T-helper 1 cell treated with Interleukin-12 subunit alpha and Interleukin-12 subunit beta and Interleukin-4 antibody, amounts not matched to agents 30 μg/mL and 1 μg/mL, for 36 hours (primary cell): Measurements from ENCODE around the gene PPP1R7.

Experiments used
- H3K27ac Mint-ChIP-seq: one replicate; pipeline ENCODE4 v1.8.0; 2021; ENCODE audit warnings: mild to moderate bottlenecking, mixed read lengths
- H3K27me3 Mint-ChIP-seq: one replicate; pipeline ENCODE4 v1.8.0; 2021; ENCODE audit warnings: low read depth, mixed read lengths
- H3K36me3 Mint-ChIP-seq: one replicate; pipeline ENCODE4 v1.8.0; 2021; ENCODE audit warnings: low read depth, mixed read lengths
- H3K4me1 Mint-ChIP-seq: one replicate; pipeline ENCODE4 v1.8.0; 2021; ENCODE audit warnings: low read depth, mixed read lengths
- H3K4me3 Mint-ChIP-seq: one replicate; pipeline ENCODE4 v1.8.0; 2021; ENCODE audit warnings: mild to moderate bottlenecking, moderate library complexity, mixed read lengths
- H3K9me3 Mint-ChIP-seq: one replicate; pipeline ENCODE4 v1.8.0; 2021; ENCODE audit warnings: mixed read lengths

The PPP1R7 gene

GRCh38 chr2:241157841-241158545 lies 7.7 kb downstream of the PPP1R7 start:
- peaks cover 8% of the 10 kb centered on the region for H3K4me1 Mint-ChIP-seq
- no peaks in the 10 kb centered on the region for H3K9me3 Mint-ChIP-seq
- peaks cover 34% of the 10 kb centered on the region for H3K36me3 Mint-ChIP-seq
- no peak overlapping the region for H3K4me3 Mint-ChIP-seq
- H3K27me3 Mint-ChIP-seq = no peaks in the 10 kb centered on the region
- H3K27ac Mint-ChIP-seq = no peak overlapping the region

- no peaks in the 10 kb centered on the region for H3K9me3 Mint-ChIP-seq
- H3K27me3 Mint-ChIP-seq = no peaks in the 10 kb centered on the region
- H3K4me1 Mint-ChIP-seq = peaks cover 2% of the 10 kb centered on the region
- H3K4me3 Mint-ChIP-seq = no peak overlapping the region
- H3K27ac Mint-ChIP-seq = no peak overlapping the region
- H3K36me3 Mint-ChIP-seq = peaks cover 32% of the 10 kb centered on the region
These were observed 8.3 kb downstream of the PPP1R7 start for GRCh38 chr2:241158546-241158900.

DNA sequence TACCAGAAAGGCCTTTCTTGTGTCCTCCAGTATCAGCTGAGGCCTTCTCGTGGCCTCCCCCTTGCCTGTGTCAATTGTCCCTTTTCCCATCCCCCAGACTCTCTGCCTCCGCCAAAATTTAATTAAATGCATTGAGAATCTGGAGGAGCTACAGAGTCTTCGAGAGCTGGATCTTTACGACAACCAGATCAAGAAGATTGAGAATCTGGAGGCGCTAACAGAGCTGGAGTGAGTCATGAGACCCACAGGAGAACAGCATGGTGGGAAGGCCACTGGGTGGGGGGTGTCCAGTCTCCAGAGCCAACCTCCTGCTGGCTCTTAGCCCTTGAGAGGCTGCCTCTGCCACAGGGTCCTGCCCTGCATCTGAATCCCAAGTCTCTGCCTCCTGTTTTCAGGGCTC lies 8.8 kb downstream of the PPP1R7 start:
- Mint-ChIP-seq H3K36me3 (peaks cover 31% of the 10 kb centered on the region), H3K4me3 (no peak overlapping the region), H3K27me3 (no peaks in the 10 kb centered on the region), H3K4me1 (no peaks in the 10 kb centered on the region), H3K27ac (no peak overlapping the region), H3K9me3 (no peaks in the 10 kb centered on the region)

DNA sequence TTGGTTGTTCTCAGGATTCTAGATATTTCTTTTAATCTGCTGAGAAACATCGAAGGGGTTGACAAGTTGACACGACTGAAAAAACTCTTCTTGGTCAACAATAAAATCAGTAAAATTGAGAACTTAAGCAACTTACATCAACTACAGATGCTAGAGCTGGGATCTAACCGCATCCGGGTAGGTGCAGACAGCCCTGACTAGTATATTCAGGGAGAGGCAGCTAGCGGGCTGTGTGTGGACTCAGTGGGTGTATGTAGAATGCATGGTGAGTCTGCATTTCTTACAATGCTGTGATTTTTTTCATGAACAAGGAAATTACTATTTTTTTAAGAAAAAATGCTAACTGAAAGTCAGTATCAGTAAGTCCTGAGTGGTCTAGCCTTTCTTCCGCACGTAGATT lies 10.1 kb downstream of the PPP1R7 start:
- peaks cover 33% of the 10 kb centered on the region for H3K36me3 Mint-ChIP-seq
- no peaks in the 10 kb centered on the region for H3K9me3 Mint-ChIP-seq
- no peaks in the 10 kb centered on the region for H3K4me1 Mint-ChIP-seq
- no peak overlapping the region for H3K27ac Mint-ChIP-seq
- no peaks in the 10 kb centered on the region for H3K27me3 Mint-ChIP-seq
- H3K4me3 Mint-ChIP-seq = no peak overlapping the region

- H3K36me3 Mint-ChIP-seq = peaks cover 34% of the 10 kb centered on the region
- no peaks in the 10 kb centered on the region for H3K27me3 Mint-ChIP-seq
- H3K9me3 Mint-ChIP-seq = no peaks in the 10 kb centered on the region
- H3K4me3 Mint-ChIP-seq = no peak overlapping the region
- H3K4me1 Mint-ChIP-seq = no peaks in the 10 kb centered on the region
- no peak overlapping the region for H3K27ac Mint-ChIP-seq
These were observed 11.5 kb downstream of the PPP1R7 start for GRCh38 chr2:241161646-241162281.

- H3K4me1 Mint-ChIP-seq = no peaks in the 10 kb centered on the region
- peaks cover 40% of the 10 kb centered on the region for H3K36me3 Mint-ChIP-seq
- no peaks in the 10 kb centered on the region for H3K27me3 Mint-ChIP-seq
- no peak overlapping the region for H3K27ac Mint-ChIP-seq
- no peak overlapping the region for H3K4me3 Mint-ChIP-seq
- no peaks in the 10 kb centered on the region for H3K9me3 Mint-ChIP-seq
These were observed 13.4 kb downstream of the PPP1R7 start for GRCh38 chr2:241163601-241164118.

- Mint-ChIP-seq H3K27ac (no peak overlapping the region), H3K27me3 (no peaks in the 10 kb centered on the region), H3K36me3 (peaks cover 57% of the 10 kb centered on the region)
These were observed 18.1 kb downstream of the PPP1R7 start for GRCh38 chr2:241168366-241168765.

GRCh38 chr2:241173557-241173956 lies 23.3 kb downstream of the PPP1R7 start:
- Mint-ChIP-seq H3K36me3 (peaks cover 47% of the 10 kb centered on the region), H3K4me3 (no peak overlapping the region), H3K27ac (no peak overlapping the region), H3K4me1 (no peaks in the 10 kb centered on the region), H3K9me3 (peaks cover 16% of the 10 kb centered on the region), H3K27me3 (no peaks in the 10 kb centered on the region)

More at GRCh38 chr2:241168366-241168765, 18.1 kb downstream of the PPP1R7 start:
- no peaks in the 10 kb centered on the region for H3K4me1 Mint-ChIP-seq
- H3K4me3 Mint-ChIP-seq = no peak overlapping the region
- H3K9me3 Mint-ChIP-seq = peaks cover 16% of the 10 kb centered on the region

DNA sequence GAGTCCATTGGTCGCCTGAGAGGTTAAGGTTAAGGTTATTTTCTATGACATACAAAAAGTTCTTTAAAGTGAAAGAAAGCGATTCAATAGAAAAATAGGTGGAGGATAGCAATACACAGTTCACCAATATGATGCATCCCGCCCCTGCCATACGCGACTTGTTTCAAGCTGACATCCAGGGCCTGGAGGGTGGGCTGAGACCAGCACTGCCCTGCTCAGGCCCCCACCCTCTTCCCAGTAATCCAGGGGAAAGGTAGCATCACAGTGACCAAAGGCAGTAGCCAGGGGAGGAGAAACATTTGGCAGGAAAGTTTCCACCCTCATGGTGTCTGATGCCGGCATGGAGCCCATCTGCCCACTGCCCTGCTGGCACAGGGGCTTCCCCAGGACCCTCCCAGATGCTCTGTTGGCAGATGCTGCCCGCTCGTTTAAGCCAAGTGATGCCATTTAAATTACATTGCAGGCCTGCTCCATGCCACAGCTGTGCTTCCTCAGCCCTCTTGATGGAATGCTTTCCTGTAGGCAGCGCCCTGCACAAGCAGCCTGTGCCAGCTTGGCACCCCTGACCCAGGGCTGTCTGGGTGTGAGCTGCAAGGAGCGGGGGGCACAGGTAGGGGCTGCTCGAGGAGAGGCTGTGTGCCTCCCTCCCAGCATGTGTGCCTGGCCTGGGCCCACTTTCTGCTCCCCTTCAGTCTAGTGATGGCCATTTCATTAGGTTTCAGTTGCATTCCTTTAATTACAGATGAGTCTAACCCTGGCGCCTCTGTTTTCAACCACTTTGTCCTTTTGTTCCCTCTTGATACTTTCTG lies 27.5 kb downstream of the PPP1R7 start:
- H3K27me3 Mint-ChIP-seq = no peaks in the 10 kb centered on the region
- no peak overlapping the region for H3K27ac Mint-ChIP-seq
- no peaks in the 10 kb centered on the region for H3K9me3 Mint-ChIP-seq
- H3K36me3 Mint-ChIP-seq = peaks cover 26% of the 10 kb centered on the region
- H3K4me3 Mint-ChIP-seq = no peak overlapping the region
- no peaks in the 10 kb centered on the region for H3K4me1 Mint-ChIP-seq

- H3K27ac Mint-ChIP-seq = peak overlapping the region; percentile 26
- H3K4me1 Mint-ChIP-seq = no peaks in the 10 kb centered on the region
- H3K9me3 Mint-ChIP-seq = no peaks in the 10 kb centered on the region
- H3K27me3 Mint-ChIP-seq = no peaks in the 10 kb centered on the region
- H3K4me3 Mint-ChIP-seq = no peak overlapping the region
- H3K36me3 Mint-ChIP-seq = peaks cover 21% of the 10 kb centered on the region
These were observed 28.7 kb downstream of the PPP1R7 start for GRCh38 chr2:241178961-241179360.

DNA sequence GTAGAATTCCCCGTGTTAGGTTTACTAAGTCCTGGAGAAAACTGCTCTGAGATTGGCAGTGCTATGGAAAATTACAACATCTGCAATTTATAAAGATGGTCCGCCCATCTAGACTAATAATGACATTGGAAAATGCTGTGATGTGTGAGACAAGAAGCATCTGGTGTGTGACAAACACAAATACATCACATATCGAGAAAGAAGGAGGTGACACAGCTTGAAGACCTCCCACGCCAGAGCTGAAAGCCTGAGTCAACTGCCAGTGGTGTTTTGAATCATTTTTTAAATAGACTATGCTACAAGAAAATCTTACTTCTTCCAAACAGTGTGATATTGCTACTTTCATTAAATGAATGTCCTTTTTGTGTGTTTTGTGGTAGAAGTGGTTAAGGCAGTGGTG lies 29.6 kb downstream of the PPP1R7 start:
- peaks cover 20% of the 10 kb centered on the region for H3K36me3 Mint-ChIP-seq
- no peaks in the 10 kb centered on the region for H3K27me3 Mint-ChIP-seq
- no peaks in the 10 kb centered on the region for H3K4me1 Mint-ChIP-seq
- no peak overlapping the region for H3K27ac Mint-ChIP-seq
- H3K4me3 Mint-ChIP-seq = no peak overlapping the region
- no peaks in the 10 kb centered on the region for H3K9me3 Mint-ChIP-seq

DNA sequence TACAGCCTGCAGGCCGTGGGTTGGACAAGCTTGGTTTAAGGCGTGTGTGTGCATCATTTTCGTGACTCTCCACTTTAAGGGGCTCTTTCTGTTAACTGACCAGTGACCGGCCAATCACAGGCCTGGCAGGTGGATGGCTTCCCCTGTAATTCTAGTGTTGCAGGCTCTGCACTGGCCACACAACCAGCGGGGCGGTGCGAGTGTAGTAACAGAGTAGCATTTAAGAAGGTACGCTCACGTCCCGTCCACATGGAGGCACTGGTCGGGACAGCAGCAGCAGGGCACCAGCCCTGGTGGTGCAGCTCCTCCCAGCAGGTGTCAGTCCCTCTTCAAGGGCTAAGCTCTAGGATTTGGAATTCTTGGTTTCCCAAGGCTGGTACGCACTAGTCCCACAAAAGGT lies 30.2 kb downstream of the PPP1R7 start:
- Mint-ChIP-seq H3K9me3 (no peaks in the 10 kb centered on the region), H3K27me3 (no peaks in the 10 kb centered on the region), H3K36me3 (peaks cover 15% of the 10 kb centered on the region), H3K27ac (no peak overlapping the region), H3K4me1 (no peaks in the 10 kb centered on the region), H3K4me3 (no peak overlapping the region)

DNA sequence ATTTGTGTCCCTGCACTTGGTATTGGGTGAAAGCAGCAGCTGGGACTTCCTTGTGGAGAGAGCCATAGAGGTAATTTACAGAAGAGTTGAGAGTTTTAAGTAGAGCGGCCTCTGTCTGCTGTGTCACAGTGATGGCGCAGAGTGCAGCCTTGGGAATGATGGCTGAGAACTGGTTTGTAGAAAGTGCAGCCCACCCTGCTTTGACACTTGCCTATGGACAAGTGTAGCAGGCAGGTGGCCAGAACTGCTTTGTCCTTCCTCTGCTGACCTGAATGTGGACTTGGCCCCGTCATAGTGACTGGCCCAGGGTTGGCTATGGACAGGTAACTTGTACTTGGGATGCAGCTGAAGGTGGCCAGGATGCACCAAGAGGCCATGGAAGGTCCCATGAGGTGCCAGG lies 31.9 kb downstream of the PPP1R7 start:
- H3K4me1 Mint-ChIP-seq = no peaks in the 10 kb centered on the region
- H3K36me3 Mint-ChIP-seq = peaks cover 15% of the 10 kb centered on the region
- H3K27me3 Mint-ChIP-seq = no peaks in the 10 kb centered on the region
- no peak overlapping the region for H3K27ac Mint-ChIP-seq
- H3K4me3 Mint-ChIP-seq = no peak overlapping the region
- H3K9me3 Mint-ChIP-seq = no peaks in the 10 kb centered on the region

DNA sequence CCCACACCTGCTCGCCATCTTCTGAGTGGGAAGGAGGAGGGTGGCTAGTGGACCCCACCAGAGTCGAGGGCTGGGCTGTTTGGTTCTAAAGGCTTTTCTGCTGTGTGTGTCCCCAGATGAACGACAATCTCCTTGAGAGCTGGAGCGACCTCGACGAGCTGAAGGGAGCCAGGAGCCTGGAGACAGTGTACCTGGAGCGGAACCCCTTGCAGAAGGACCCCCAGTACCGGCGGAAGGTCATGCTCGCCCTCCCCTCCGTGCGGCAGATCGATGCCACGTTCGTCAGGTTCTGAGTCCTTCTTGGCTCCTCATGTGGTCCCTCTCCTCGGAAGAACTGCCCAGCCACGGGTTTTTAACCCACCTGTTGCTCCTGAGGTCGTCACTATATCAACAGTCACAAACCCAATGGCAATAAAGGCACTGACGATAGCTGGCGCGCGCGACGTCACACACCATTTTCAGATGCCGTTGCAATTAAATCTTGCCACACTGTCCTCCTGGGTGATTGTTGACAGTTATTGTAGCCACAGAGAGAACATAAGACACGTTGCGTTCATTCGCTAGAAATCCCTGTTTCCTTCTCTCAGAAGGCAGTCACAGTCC lies 32.4 kb downstream of the PPP1R7 start:
- Mint-ChIP-seq H3K4me3 (no peak overlapping the region), H3K36me3 (peaks cover 15% of the 10 kb centered on the region), H3K9me3 (no peaks in the 10 kb centered on the region), H3K27ac (no peak overlapping the region), H3K27me3 (no peaks in the 10 kb centered on the region), H3K4me1 (no peaks in the 10 kb centered on the region)
